Activated naive CD8-positive, alpha-beta T cell treated with anti-CD3 and anti-CD28 coated beads for 36 hours (primary cell): ENCODE measurements around the gene DPY19L2. TPM values are rescaled to one million over a fixed set of nuclear protein-coding genes. Genes with fewer than 3 reads are reported as not detected.

ENCODE experiments used
- total RNA-seq, 2 experiments: library from RNA; stranded (reverse); gene quantifications; one replicate each; pipeline ENCODE4 v1.2.3, GENCODE V29; 2021

Gene DPY19L2
- total RNA-seq, 2 experiments from 2014 or later, result 4.6 to 6.2 TPM

Other genes starting within 250 kb of the DPY19L2 start
- gene RXYLT1, start 111.4 kb upstream of the DPY19L2 start, total RNA-seq, result 10 to 100 TPM; 24.5 to 27.6 TPM
- under 1 TPM; 0.02 to 0.18 TPM for gene SRGAP1, start 176.2 kb upstream of the DPY19L2 start, total RNA-seq